ENCODE results near the gene GMPPB.

DNA sequence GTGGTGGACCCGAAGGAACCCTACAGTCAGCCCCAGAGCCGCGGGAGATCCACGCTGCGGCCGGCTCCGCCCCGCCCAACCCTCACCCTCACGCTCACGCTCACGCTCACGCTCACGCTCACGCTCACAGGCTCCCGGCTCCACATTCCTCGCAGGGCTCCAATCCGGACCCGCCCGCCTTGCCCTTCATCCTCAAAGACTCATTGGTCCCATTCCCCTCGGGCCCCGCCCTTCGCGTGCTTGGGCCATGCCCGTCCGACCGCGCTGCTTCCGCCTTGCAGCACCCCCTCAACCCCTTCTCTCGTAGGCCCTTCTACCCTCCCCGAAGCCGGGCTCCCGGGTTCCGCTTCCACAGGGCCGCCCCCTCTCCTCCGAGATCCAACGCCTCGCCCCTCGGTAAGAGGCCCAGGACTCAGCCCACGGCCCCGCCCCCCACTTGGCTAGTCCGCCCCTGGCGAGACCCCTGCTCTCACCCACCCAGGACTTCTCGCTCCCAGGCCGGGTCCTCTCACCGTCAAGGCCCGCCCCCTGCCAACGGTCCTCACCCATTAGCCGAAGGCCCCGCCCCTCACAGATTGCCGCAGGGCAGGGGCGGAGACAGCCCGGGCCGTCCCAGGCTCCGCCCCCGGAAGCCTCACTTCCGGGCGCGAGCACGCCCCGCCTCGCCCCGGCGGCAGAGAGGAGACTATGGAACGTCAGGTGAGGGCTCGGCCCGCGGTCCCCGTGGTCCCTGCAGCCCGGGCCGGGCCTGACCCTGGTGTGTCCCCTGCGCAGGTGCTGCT lies 49.8 kb downstream of the GMPPB start, which contains the start of gene APEH:
- TF ChIP-seq, protein P1, sequence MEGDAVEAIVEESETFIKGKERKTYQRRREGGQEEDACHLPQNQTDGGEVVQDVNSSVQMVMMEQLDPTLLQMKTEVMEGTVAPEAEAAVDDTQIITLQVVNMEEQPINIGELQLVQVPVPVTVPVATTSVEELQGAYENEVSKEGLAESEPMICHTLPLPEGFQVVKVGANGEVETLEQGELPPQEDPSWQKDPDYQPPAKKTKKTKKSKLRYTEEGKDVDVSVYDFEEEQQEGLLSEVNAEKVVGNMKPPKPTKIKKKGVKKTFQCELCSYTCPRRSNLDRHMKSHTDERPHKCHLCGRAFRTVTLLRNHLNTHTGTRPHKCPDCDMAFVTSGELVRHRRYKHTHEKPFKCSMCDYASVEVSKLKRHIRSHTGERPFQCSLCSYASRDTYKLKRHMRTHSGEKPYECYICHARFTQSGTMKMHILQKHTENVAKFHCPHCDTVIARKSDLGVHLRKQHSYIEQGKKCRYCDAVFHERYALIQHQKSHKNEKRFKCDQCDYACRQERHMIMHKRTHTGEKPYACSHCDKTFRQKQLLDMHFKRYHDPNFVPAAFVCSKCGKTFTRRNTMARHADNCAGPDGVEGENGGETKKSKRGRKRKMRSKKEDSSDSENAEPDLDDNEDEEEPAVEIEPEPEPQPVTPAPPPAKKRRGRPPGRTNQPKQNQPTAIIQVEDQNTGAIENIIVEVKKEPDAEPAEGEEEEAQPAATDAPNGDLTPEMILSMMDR (optimal IDR thresholded peaks at IDR 0.05 in 1 of 3, IDR thresholded peaks at IDR 0.05 in 1 of 3, conservative IDR thresholded peaks at IDR 0.05 in 1 of 3; ENCODE audit: extremely low read depth in 1 of 3, insufficient read depth in 2 of 3, low read length in 3 of 3), result no peak
- TF ChIP-seq EZH2 (IDR thresholded peaks at IDR 0.05; ENCODE audit: low read length), result no peak

Measured in keratinocyte (primary cell).